Measurements from ENCODE around the gene IDUA.

Gene IDUA

DNA sequence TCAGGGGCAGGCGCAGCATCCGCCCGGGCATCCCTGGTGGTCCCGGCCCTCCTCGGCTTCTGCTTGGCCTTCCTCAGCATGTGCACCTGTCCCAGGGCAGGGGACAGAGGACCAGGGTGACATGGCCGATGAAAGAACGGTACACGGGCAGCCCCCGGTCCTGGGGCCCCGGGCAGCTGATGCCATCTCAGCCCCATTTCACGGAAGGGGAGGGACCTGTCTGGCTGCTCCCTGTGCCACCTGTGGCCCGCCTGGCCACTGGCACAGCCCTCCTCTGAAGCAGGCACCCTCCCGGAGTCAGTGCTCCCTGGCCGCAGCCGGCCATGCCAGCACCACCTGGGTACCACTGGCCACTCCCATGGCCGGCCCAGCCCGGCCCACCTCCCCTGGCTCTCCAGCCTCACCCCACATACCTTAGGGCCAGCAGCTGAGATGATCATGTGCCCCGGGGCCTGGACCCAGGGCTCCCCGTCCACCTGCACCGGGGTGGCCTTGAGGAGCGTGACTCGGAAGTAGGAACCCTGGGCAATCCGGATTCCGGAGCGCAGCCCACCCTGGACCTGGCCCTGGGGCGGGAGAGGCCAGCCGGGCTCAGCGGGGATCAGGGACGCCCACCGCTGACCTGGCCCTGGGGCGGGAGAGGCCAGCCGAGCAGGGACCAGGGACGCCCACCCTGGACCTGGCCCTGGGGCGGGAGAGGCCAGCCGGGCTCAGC, 26.1 kb upstream of the IDUA start:
- H3K4me3 ChIP-seq (replicated peaks in 1 of 2; ENCODE audit: low read depth in 2 of 2, low read length in 2 of 2) = no peak overlapping the region
- DNase-seq (ENCODE audit: low read depth in 2 of 2) = no peak
- TF ChIP-seq CTCF (IDR thresholded peaks at IDR 0.05; ENCODE audit: low read depth, low read length) = no peak

GRCh38 chr4:961351-962230, 25.3 kb upstream of the IDUA start:
- no peak for TF ChIP-seq CTCF (IDR thresholded peaks at IDR 0.05; ENCODE audit: low read depth, low read length)
- DNase-seq (ENCODE audit: low read depth in 2 of 2) = no peak
- no peak overlapping the region for H3K4me3 ChIP-seq (replicated peaks in 1 of 2; ENCODE audit: low read depth in 2 of 2, low read length in 2 of 2)

- no peak for DNase-seq (ENCODE audit: low read depth in 2 of 2)
- TF ChIP-seq CTCF (IDR thresholded peaks at IDR 0.05; ENCODE audit: low read depth, low read length) = no peak
- H3K4me3 ChIP-seq (replicated peaks in 1 of 2; ENCODE audit: low read depth in 2 of 2, low read length in 2 of 2) = no peak overlapping the region
Measured at GRCh38 chr4:962231-963208, 24.3 kb upstream of the IDUA start.

- H3K4me3 ChIP-seq (replicated peaks in 1 of 2; ENCODE audit: low read depth in 2 of 2, low read length in 2 of 2) = no peak overlapping the region
- TF ChIP-seq CTCF (IDR thresholded peaks at IDR 0.05; ENCODE audit: low read depth, low read length) = no peak
- DNase-seq (ENCODE audit: low read depth in 2 of 2) = no peak
Measured at GRCh38 chr4:963276-964225, 23.3 kb upstream of the IDUA start.

- H3K4me3 ChIP-seq (replicated peaks in 1 of 2; ENCODE audit: low read depth in 2 of 2, low read length in 2 of 2) = no peak overlapping the region
- no peak for DNase-seq (ENCODE audit: low read depth in 2 of 2)
- no peak for TF ChIP-seq CTCF (IDR thresholded peaks at IDR 0.05; ENCODE audit: low read depth, low read length)
Measured at GRCh38 chr4:964346-965025, 22.4 kb upstream of the IDUA start.
